B cell (primary cell): ENCODE measurements around the gene KRT79. TPM values are rescaled to one million over a fixed set of nuclear protein-coding genes. Genes with fewer than 3 reads are reported as not detected.

Source experiments
- ATAC-seq: fragments of 200-7000 bp; cut with Tn5 transposase; one replicate; pipeline ENCODE4 v1.10.0; 2021; ENCODE audit warnings: low read depth, mild to moderate bottlenecking, moderate number of reproducible peaks, moderate library complexity
- CTCF ChIA-PET: fragments of 350-600 bp; sonication (Branson Sonifier 250); formaldehyde crosslinking; loops from one replicate; lab custom pipeline; 2021; ENCODE audit warnings: antibody characterized with exemption, inconsistent platforms; lab: Charles Lee
- POLR2A ChIA-PET: fragments of 350-600 bp; sonication (Branson Sonifier 250); formaldehyde crosslinking; loops from one replicate; lab custom pipeline; 2021; ENCODE audit warnings: antibody characterized with exemption; lab: Charles Lee
- DNase-seq: peaks from one replicate; pipeline ENCODE4 v3.0.0; 2013
- H2AFZ ChIP-seq: 2 replicates; pipeline ENCODE4 v1.6.1; 2012; ENCODE audit warnings: mild to moderate bottlenecking, low read depth, low read length; ENCODE audit not compliant: insufficient read depth, poor library complexity, severe bottlenecking
- H3K27ac ChIP-seq, 2 donors: 1 replicate in 1 of 2; 2 replicates in 1 of 2; pipeline ENCODE4 v1.5.1; 2012 to 2013; ENCODE audit warnings: low read length in 2 of 2, mild to moderate bottlenecking in 2 of 2, moderate library complexity in 1 of 2
- H3K27me3 ChIP-seq, 4 experiments: fragments of 200-600 bp in 1 of 4; sonication (generic) in 1 of 4; replicated peaks in 1 of 4; 1 replicate in 2 of 4; 2 replicates in 2 of 4; pipeline versions ENCODE4 v1.6.1 to v1.7.0; 2013 to 2016; ENCODE audit warnings: low read length in 3 of 4, mild to moderate bottlenecking in 2 of 4, mixed read lengths in 1 of 4, moderate library complexity in 1 of 4; ENCODE audit not compliant: insufficient read depth in 4 of 4, control insufficient read depth in 3 of 4; ENCODE audit errors: control extremely low read depth in 1 of 4
- H3K36me3 ChIP-seq, 2 experiments: replicated peaks in 1 of 2; 1 replicate in 1 of 2; 2 replicates in 1 of 2; pipeline versions ENCODE4 v1.6.1 to v1.7.1; 2013; ENCODE audit warnings: low read length in 1 of 2; ENCODE audit not compliant: insufficient read depth in 2 of 2, control insufficient read depth in 1 of 2; ENCODE audit errors: control extremely low read depth in 1 of 2, extremely low read depth in 1 of 2
- H3K4me1 ChIP-seq, 2 donors: fragments of 200-600 bp in 1 of 2; sonication (generic) in 1 of 2; 1 replicate in 1 of 2; 2 replicates in 1 of 2; pipeline versions ENCODE4 v1.5.1 to v1.6.1; 2013 to 2017; ENCODE audit warnings: low read length in 2 of 2; ENCODE audit not compliant: control insufficient read depth in 2 of 2, insufficient read depth in 2 of 2
- H3K4me2 ChIP-seq: replicated peaks from 2 replicates; pipeline ENCODE3; 2012; ENCODE audit warnings: mild to moderate bottlenecking, low read depth, low read length; ENCODE audit not compliant: poor library complexity, severe bottlenecking
- H3K4me3 ChIP-seq, 5 experiments: fragments of 200-600 bp in 1 of 5; sonication (generic) in 1 of 5; 1 replicate in 3 of 5; 2 replicates in 2 of 5; pipeline versions ENCODE4 v1.5.1 to v1.7.0; 2011 to 2016; ENCODE audit warnings: low read length in 4 of 5, mild to moderate bottlenecking in 4 of 5, low read depth in 2 of 5, control low read depth in 1 of 5, moderate library complexity in 1 of 5; ENCODE audit not compliant: insufficient read depth in 1 of 5; ENCODE audit errors: control extremely low read depth in 1 of 5, extremely low read depth in 1 of 5
- H3K79me2 ChIP-seq: fragments of 200-600 bp; sonication (generic); one replicate; pipeline ENCODE4 v1.6.0; 2016; ENCODE audit warnings: low read length; ENCODE audit not compliant: control insufficient read depth, insufficient read depth
- H3K9ac ChIP-seq: fragments of 200-600 bp; sonication (generic); 2 replicates; pipeline ENCODE4 v1.6.1; 2017; ENCODE audit warnings: mild to moderate bottlenecking, low read length, moderate library complexity
- H3K9me3 ChIP-seq, 3 donors: one replicate each; pipeline versions ENCODE4 v1.6.1 to v1.7.1; 2013; ENCODE audit warnings: low read length in 2 of 3; ENCODE audit not compliant: control insufficient read depth in 2 of 3, insufficient read depth in 1 of 3; ENCODE audit errors: control extremely low read depth in 1 of 3
- H4K20me1 ChIP-seq: 2 replicates; pipeline ENCODE4 v1.6.0; 2012; ENCODE audit warnings: mild to moderate bottlenecking, low read length; ENCODE audit not compliant: insufficient read depth, control insufficient read depth, poor library complexity, severe bottlenecking
- H3K27ac Mint-ChIP-seq: one replicate; pipeline ENCODE4 v1.8.0; 2021; ENCODE audit warnings: mixed read lengths
- H3K27me3 Mint-ChIP-seq: one replicate; pipeline ENCODE4 v1.8.0; 2021; ENCODE audit warnings: mixed read lengths
- H3K4me1 Mint-ChIP-seq: one replicate; pipeline ENCODE4 v1.8.0; 2021; ENCODE audit warnings: mixed read lengths
- H3K4me3 Mint-ChIP-seq: one replicate; pipeline ENCODE4 v1.8.0; 2021; ENCODE audit warnings: mixed read lengths
- H3K9me3 Mint-ChIP-seq: one replicate; pipeline ENCODE4 v1.8.0; 2022; ENCODE audit warnings: mixed read lengths; ENCODE audit not compliant: insufficient read depth
- EZH2 ChIP-seq: IDR thresholded peaks from 2 replicates; pipeline ENCODE4 v1.6.1; 2012; ENCODE audit warnings: borderline replicate concordance, low read depth, mild to moderate bottlenecking, moderate library complexity, low read length; ENCODE audit not compliant: insufficient read depth, poor library complexity, severe bottlenecking
- WGBS: methylation state at CpG from one replicate; pipeline ENCODE4 v1.1.5; 2013; ENCODE audit warnings: missing lambda C conversion rate; ENCODE audit not compliant: insufficient coverage; 5-methylcytosine and 5-hydroxymethylcytosine counted together
- intact Hi-C: fragments of 100-400 bp; cut with micrococcal nuclease; formaldehyde crosslinking; loops from one replicate; pipeline ENCODE4 v1.10.0; 2022
- polyA plus RNA-seq: library from polyadenylated mRNA; depleted of rRNA; stranded (reverse); fragments of >200 nt; gene quantifications from 2 replicates; pipeline ENCODE4 v1.2.3, GENCODE V29; 2012
- total RNA-seq, 2 donors: library from RNA; stranded (reverse); fragments of 120-200 nt in 1 of 2; gene quantifications; 1 replicate in 1 of 2; 2 replicates in 1 of 2; pipeline versions ENCODE4 v1.2.3 to v1.2.4, GENCODE V29; 2013 to 2022
- TF ChIP-seq, protein P1 (sequence below): fragments of 200-600 bp; IDR thresholded peaks from one replicate; pipeline ENCODE4 v1.8.0; 2022; ENCODE audit warnings: antibody characterized with exemption, mild to moderate bottlenecking

KRT79 gene
- total and polyA plus RNA-seq, 2 donors (not counting 1 experiment from before 2014, with no cell fraction given): not detected

DNA sequence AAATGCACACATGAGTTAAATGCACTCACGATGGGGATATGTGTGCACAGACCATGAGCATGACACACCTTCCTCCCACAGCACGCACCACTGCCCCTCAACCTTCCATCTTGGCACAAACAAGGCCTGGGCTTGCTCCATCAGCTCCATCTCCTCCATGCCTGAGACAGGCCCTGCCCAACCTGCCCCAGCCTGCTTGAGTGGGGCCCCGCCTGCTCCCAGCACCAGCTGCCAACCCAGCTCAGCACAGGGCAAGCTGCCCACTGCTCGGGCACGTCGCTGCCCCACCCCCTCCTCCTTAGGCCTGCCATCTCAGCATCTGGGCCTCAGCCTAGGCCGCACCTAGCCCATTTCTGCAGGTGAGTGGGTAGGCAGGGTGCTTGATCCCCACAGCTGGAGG is 42.3 kb upstream of the KRT79 start:
- Histone ChIP-seq H3K4me2 (no peak overlapping the region), H4K20me1 (no peaks in the 10 kb centered on the region), H3K9ac (no peak overlapping the region), H3K4me3 (no peak overlapping the region), H3K36me3 (no peaks in the 10 kb centered on the region), H2AFZ (no peak overlapping the region), H3K27me3 (peaks cover 0 to 31% (median 4%) of the 10 kb centered on the region in 4 experiments), H3K4me1 (peaks cover 16 to 22% of the 10 kb centered on the region in 2 donors), H3K9me3 (no peaks in the 10 kb centered on the region), H3K79me2 (no peaks in the 10 kb centered on the region), H3K27ac (no peak overlapping the region)
- Mint-ChIP-seq H3K4me3 (no peak overlapping the region), H3K27me3 (peaks cover 22% of the 10 kb centered on the region), H3K9me3 (no peaks in the 10 kb centered on the region), H3K4me1 (peaks cover 25% of the 10 kb centered on the region), H3K27ac (no peak overlapping the region)
- WGBS: 84% methylated on average over 7 of the region's 7 CpGs
- no peak for TF ChIP-seq EZH2
- POLR2A ChIA-PET: no interaction called here
- no peak for DNase-seq
- ATAC-seq: no peak
- intact Hi-C loops: loop anchor here (10.0 kb wide), 2 partner anchors 292 to 722 kb away; no protein-coding TSS in a partner anchor
- CTCF ChIA-PET: interaction anchor here (10.0 kb wide), 1 partner anchor 104 kb away, joined by 260 read pairs; no protein-coding TSS in a partner anchor

GRCh38 chr12:52874573-52875435 is 40.7 kb upstream of the KRT79 start:
- Histone ChIP-seq H4K20me1 (no peaks in the 10 kb centered on the region), H3K79me2 (no peaks in the 10 kb centered on the region), H3K27ac (no peak overlapping the region), H3K4me1 (peaks cover 18 to 26% of the 10 kb centered on the region in 2 donors), H3K4me3 (peak overlapping the region; percentile 18 to 66 (median 54)), H3K27me3 (peaks cover 0 to 25% (median 4%) of the 10 kb centered on the region in 4 experiments), H3K36me3 (no peaks in the 10 kb centered on the region), H3K9me3 (no peaks in the 10 kb centered on the region), H3K9ac (peak overlapping the region; percentile 64), H2AFZ (peak overlapping the region; percentile 86), H3K4me2 (peak overlapping the region; percentile 91)
- Mint-ChIP-seq H3K4me1 (peaks cover 28% of the 10 kb centered on the region), H3K27me3 (peaks cover 13% of the 10 kb centered on the region), H3K27ac (no peak overlapping the region), H3K4me3 (peak overlapping the region; percentile 86), H3K9me3 (no peaks in the 10 kb centered on the region)
- TF ChIP-seq, protein P1, sequence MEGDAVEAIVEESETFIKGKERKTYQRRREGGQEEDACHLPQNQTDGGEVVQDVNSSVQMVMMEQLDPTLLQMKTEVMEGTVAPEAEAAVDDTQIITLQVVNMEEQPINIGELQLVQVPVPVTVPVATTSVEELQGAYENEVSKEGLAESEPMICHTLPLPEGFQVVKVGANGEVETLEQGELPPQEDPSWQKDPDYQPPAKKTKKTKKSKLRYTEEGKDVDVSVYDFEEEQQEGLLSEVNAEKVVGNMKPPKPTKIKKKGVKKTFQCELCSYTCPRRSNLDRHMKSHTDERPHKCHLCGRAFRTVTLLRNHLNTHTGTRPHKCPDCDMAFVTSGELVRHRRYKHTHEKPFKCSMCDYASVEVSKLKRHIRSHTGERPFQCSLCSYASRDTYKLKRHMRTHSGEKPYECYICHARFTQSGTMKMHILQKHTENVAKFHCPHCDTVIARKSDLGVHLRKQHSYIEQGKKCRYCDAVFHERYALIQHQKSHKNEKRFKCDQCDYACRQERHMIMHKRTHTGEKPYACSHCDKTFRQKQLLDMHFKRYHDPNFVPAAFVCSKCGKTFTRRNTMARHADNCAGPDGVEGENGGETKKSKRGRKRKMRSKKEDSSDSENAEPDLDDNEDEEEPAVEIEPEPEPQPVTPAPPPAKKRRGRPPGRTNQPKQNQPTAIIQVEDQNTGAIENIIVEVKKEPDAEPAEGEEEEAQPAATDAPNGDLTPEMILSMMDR: no peak
- TF ChIP-seq EZH2: no peak
- ATAC-seq (no peak), DNase-seq (no peak)
- CTCF ChIA-PET: interaction anchor here (0.8 to 3.6 kb wide), 3 partner anchors 10 to 106 kb away, joined by 3 to 22 read pairs (median 6); no protein-coding TSS in a partner anchor
- POLR2A ChIA-PET: no interaction called here
- WGBS: 80% methylated on average over 9 of the region's 10 CpGs
- intact Hi-C loops: loop anchor here (10.0 kb wide), 2 partner anchors 290 to 720 kb away; no protein-coding TSS in a partner anchor
